GM12878 (cell line): Measurements from ENCODE around the gene PRKAG3. TPM values are rescaled to one million over a fixed set of nuclear protein-coding genes. Genes with fewer than 3 reads are reported as not detected.

ENCODE experiments used
- CUX1 ChIP-seq: IDR thresholded peaks from 2 replicates; pipeline ENCODE4 v1.6.1; 2012; ENCODE audit warnings: improper control_type of control experiment, low read depth, low read length; ENCODE audit not compliant: insufficient replicate concordance
- E2F8 ChIP-seq: fragments of 450-650 bp; IDR thresholded peaks from 2 replicates; pipeline ENCODE4 v1.6.1; 2018; ENCODE audit warnings: mild to moderate bottlenecking, low read depth, moderate library complexity; ENCODE audit not compliant: partially characterized antibody
- ELK1 ChIP-seq: IDR thresholded peaks from 2 replicates; pipeline ENCODE4 v1.6.1; 2012; ENCODE audit warnings: low read depth, low read length, improper control_type of control experiment
- ETV6 ChIP-seq, 2 experiments: fragments of 450-650 bp in 1 of 2; IDR thresholded peaks in 1 of 2; conservative IDR thresholded peaks in 1 of 2; 2 replicates each; pipeline ENCODE4 v1.6.1; 2014; ENCODE audit warnings: antibody characterized with exemption in 1 of 2, borderline replicate concordance in 1 of 2, low read depth in 1 of 2, mild to moderate bottlenecking in 1 of 2, moderate library complexity in 1 of 2
- IKZF2 ChIP-seq, 2 experiments: fragments of 450-650 bp; IDR thresholded peaks; 2 replicates each; pipeline ENCODE4 v1.6.1; 2017; ENCODE audit warnings: mild to moderate bottlenecking in 2 of 2, moderate library complexity in 2 of 2
- polyA plus RNA-seq, 11 experiments: library from polyadenylated mRNA; depleted of rRNA in 4 of 11; unstranded in 6 of 11; stranded (reverse) in 5 of 11; fragments of >200 nt; fragmentation: Nextera tagmentation in 4 of 11; fragmentation: Illumina TruSeq in 1 of 11; extraction: Ambion mirVana in 4 of 11; extraction: Trizol in 1 of 11; gene quantifications; 1 replicate in 1 of 11; 2 replicates in 10 of 11; pipeline versions ENCODE4 v1.2.1 to v1.2.3, GENCODE V29; 2011 to 2016; ENCODE audit warnings: inconsistent platforms in 2 of 11, missing spikeins in 2 of 11, low read depth in 1 of 11
- total RNA-seq, 4 experiments: library from RNA; depleted of rRNA in 3 of 4; stranded (reverse); fragments of >200 nt in 3 of 4; fragmentation: Illumina TruSeq in 1 of 4; extraction: Trizol in 1 of 4; gene quantifications; 2 replicates each; pipeline versions ENCODE4 v1.2.1 to v1.2.3, GENCODE V29; 2013 to 2021
- TF ChIP-seq, protein P1 (sequence below): IDR thresholded peaks from 2 replicates; pipeline ENCODE4 v1.6.1; 2012; ENCODE audit warnings: low read length, inconsistent platforms

PRKAG3 gene
- total and polyA plus RNA-seq, 10 of the 15 experiments (the other 5 are each of a cell fraction or from before 2014, with no cell fraction given), result 0.04 to 0.12 (median 0.06) TPM; not detected in 7

GRCh38 chr2:218816561-218817011 lies 15.0 kb downstream of the PRKAG3 start (continued):
- TF ChIP-seq CUX1 (no peak), ELK1 (no peak), ETV6 (conservative IDR thresholded peaks at IDR 0.05 in 1 of 2, IDR thresholded peaks at IDR 0.05 in 1 of 2; ENCODE audit: borderline replicate concordance in 1 of 2, low read depth in 1 of 2) (no peak), E2F8 (no peak), IKZF2 (IDR thresholded peaks at IDR 0.05) (no peak)
- TF ChIP-seq, protein P1, sequence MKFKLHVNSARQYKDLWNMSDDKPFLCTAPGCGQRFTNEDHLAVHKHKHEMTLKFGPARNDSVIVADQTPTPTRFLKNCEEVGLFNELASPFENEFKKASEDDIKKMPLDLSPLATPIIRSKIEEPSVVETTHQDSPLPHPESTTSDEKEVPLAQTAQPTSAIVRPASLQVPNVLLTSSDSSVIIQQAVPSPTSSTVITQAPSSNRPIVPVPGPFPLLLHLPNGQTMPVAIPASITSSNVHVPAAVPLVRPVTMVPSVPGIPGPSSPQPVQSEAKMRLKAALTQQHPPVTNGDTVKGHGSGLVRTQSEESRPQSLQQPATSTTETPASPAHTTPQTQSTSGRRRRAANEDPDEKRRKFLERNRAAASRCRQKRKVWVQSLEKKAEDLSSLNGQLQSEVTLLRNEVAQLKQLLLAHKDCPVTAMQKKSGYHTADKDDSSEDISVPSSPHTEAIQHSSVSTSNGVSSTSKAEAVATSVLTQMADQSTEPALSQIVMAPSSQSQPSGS, result no peak
